HG03039 (cell line): ENCODE results near the gene ASB18.

Source experiments
- ATAC-seq: cut with Tn5 transposase; IDR thresholded peaks from one replicate; pipeline ENCODE4 v1.9.1; 2021; ENCODE audit warnings: mild to moderate bottlenecking, moderate library complexity; ENCODE audit not compliant: unreplicated experiment

ASB18 gene

GRCh38 chr2:236209996-236210395 lies 54.2 kb downstream of the ASB18 start:
- no peak for ATAC-seq

DNA sequence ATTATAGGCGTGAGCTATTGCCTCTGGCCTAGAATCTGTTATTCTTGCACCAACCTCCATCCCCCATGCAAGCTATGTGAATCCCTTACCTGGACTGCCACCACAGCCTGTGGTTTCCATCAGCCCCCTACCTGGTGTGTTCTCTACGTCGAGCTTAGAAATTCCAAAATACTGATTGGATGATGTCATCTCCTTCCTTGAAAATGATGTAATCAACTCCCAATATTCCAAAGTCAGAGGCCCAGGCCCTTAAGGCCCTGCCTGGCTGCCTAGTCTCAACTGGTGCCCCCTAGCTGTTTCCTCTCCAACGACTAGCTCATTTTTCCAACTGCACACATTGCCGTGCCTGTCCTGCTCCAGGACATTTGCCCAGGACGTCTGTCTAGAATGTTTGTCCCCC lies 54.7 kb downstream of the ASB18 start:
- ATAC-seq, result no peak

DNA sequence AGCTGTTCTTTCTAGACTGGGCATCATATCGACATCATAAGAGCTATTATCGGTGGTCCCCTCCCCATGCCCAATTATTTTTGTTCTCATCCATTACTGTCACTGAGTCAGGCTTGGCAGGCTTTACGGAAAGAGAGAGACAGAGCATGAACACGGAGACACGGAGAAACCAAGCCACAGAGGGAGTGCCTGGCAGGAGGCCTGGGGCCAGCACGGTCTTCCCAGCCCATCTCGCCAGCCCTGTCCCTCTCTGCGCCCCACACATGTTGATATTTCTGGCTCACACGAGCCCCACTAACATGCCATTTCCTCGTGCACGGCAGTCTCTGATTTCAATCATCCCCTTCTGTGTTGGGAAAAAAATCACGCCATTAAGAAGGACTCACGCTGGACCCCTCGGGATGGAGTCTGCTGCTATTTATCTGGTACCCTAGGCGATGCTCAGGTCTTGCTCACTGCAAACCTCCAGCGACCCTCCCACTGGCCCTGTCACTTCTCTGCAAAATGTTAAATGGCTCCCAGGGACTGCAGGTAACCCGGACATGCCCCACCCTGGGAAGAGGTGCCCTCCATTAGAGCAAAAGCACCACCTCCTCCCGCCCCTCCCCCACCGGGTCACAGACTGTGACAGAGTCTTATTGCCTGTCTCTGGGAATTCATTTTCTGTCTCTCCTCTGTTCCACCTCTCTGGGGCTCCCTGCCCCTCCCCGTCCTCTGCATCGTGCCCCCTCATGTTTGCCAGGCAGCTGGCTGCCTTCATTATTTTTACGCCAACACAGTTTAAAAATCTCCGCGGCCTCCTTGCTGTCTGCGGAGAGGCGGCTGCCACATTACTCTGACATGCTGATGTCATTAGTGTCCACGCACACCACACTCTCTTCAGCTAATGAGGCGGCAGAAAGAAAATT lies 55.9 kb downstream of the ASB18 start:
- ATAC-seq, result no peak

GRCh38 chr2:236207472-236207871 lies 56.7 kb downstream of the ASB18 start:
- ATAC-seq, result no peak

GRCh38 chr2:236205867-236206645 lies 58.1 kb downstream of the ASB18 start:
- no peak for ATAC-seq

DNA sequence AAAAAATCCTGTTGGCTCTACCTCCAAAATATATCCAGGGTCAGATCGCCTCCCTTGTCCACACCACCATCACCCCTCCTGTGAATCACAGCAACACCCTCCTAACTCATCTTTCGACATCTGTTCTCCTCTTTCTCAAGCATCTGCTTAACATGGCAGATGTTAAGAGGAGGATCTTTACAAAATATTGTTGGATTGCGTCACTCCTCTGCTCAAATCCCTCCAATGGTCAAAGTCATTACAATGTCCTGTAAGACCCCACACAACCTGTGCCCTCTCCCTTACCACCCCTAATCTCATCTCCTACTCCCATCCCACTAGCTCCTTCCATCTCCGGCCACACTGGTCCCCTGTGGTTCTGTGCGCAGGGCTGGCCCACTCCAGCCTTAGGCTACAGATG lies 59.3 kb downstream of the ASB18 start:
- ATAC-seq, result no peak

GRCh38 chr2:236200378-236200777 lies 63.8 kb downstream of the ASB18 start:
- ATAC-seq, result no peak

DNA sequence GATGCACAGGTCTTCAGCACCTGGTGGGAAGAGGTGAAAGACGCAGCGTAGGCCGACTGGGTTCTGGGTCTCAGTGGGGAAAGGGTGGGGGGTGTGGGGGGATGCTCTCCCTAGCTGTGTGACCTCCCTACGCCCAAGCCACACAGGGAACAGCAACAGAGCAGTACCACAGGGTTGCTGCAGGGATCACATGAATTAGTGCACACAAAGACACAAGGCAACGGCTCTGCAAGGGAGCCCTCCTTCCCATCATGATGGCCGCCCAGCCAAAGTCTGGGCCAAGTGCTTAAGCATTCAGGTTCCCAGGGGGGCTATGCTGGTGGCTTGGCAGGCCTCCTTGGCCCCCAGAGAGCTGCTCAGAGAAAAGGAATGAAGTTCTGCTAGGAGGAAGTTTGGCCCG lies 67.8 kb downstream of the ASB18 start:
- ATAC-seq, result no peak

DNA sequence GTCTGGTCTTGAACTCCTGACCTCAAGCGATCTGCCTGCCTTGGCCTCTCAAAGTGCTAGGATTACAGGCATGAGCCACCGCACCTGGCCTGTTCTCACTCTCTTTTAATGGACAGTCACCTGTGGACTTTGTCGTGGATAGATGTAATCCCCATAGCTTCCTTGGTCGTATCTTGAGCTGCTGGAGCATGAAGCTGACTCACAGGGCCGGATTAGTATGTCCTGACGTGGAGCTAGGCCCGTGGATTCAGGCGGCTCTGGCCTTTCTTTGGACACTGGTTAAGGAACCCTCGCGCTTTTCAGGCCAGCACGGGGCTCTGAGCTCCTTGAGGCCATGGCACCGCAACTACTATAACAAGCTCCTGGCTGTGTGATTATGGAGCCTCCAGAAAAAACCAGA lies 68.5 kb downstream of the ASB18 start:
- ATAC-seq, result no peak

DNA sequence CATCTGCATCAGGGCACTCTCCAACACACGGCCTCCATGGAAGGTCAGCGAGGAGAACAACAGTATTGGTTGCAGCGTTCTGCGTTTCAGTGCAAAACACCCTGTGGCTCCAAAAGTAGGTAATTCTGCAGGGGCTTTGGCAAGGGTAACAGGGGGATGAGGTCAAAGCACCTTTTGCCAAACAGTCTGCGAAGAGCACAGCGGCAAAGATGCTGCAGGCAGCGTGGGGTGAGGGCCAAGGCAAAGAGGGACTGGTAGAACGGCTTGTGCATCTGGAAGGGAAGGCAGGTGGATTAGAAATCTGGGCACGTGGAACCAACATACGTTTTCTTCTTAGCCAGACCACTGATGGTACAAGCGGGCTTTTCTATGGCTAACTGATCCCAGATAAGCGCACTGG lies 69.4 kb downstream of the ASB18 start:
- ATAC-seq, result no peak

DNA sequence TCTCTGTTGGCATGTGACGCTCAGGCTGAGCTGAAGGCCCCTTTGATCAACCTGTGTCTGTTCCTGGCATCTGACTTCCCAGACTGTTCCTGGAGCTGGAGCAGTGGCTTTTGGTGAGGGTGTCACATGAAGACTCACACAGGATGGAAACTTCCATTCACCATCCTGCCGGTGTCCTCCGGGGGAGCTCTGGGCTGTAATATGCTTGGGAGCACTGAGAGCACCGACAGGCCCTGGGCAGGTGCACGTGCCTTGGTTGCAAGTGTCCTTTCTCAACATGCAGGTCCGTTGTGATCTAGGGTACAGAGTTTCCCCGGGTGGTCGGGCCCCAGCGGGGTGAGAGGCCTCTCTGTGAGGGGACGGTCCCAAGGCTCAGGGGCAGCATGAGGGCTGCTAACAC lies 71.2 kb downstream of the ASB18 start:
- ATAC-seq, result no peak

- ATAC-seq, result no peak
These were observed 73.5 kb downstream of the ASB18 start for GRCh38 chr2:236190674-236191073.

DNA sequence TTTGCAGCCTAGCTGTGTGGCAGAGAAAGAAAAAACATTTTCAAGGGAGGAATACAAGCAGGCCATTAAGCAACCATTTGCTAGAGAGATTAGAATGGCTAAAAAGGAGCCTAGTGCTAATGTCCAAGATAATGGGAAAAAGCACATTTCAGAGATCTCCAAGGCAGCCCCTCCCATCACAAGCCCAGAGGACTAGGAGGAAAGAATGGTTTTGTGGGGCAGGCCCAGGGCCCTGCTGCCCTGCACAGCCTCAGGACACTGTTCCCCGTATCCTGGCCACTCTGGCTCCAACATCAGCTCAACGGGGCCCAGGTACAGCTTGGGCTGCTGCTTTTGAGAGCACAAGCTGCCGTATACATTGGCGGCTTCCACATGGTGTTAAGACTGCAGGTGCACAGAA lies 79.5 kb downstream of the ASB18 start:
- ATAC-seq, result no peak

- ATAC-seq, result no peak
These were observed 83.3 kb downstream of the ASB18 start for GRCh38 chr2:236180831-236181453.

DNA sequence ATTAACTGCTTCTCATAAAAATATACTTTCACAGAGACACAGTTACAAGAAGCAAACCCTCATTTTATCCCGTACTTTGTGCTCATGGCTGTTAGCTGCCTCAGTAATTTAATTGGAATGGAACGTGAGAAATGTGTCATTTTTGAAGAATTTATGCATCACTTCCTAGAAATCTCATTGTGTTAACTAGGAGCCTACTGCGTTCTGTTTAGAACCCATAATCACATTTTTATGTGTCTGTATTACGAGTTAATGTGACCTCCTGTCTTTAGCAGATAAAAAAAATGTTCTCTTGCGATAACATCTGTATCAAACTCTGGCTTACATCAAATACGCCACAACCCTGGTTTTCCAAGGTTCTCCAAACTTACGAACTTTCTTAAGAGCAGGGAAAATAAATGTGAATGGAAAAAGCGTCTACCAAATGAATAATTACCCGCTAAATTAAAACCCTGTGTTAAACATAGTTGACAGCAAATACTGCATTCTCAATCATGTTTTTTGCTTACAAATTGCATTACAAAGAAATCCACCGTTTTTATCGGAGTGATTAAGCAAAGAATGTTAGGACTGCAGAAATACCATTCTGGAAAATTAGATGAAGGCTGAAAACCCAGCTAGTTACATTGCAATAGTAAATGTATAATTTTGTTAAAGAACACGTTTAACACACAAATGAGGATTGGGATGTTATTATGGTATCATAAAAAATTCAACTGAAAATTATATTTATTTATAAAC lies 84.0 kb downstream of the ASB18 start:
- no peak for ATAC-seq

- ATAC-seq, result no peak
These were observed 84.8 kb downstream of the ASB18 start for GRCh38 chr2:236179236-236180075.

- no peak for ATAC-seq
These were observed 85.3 kb downstream of the ASB18 start for GRCh38 chr2:236178890-236179235.

GRCh38 chr2:236177967-236178889 lies 86.0 kb downstream of the ASB18 start:
- no peak for ATAC-seq

GRCh38 chr2:236177604-236177966 lies 86.6 kb downstream of the ASB18 start:
- ATAC-seq, result no peak
